Measurements from ENCODE around the gene DTNB.

DTNB gene

GRCh38 chr2:25682082-25682481 lies 8.7 kb upstream of the DTNB start:
- no peak for TF ChIP-seq REST (IDR thresholded peaks at IDR 0.05; ENCODE audit: low read depth)
- no peak for TF ChIP-seq TEAD4 (IDR thresholded peaks at IDR 0.05)
- TF ChIP-seq NFIC (IDR thresholded peaks at IDR 0.05) = no peak
- TF ChIP-seq EGR1 (IDR thresholded peaks at IDR 0.05) = no peak
- TF ChIP-seq MAX (IDR thresholded peaks at IDR 0.05) = no peak
- TF ChIP-seq CREB1 (IDR thresholded peaks at IDR 0.05; ENCODE audit: low read depth) = no peak
- no peak for TF ChIP-seq EP300 (IDR thresholded peaks at IDR 0.05; ENCODE audit: borderline replicate concordance)
- TF ChIP-seq CEBPB (IDR thresholded peaks at IDR 0.05) = no peak

- no peak for TF ChIP-seq CREB1 (IDR thresholded peaks at IDR 0.05; ENCODE audit: low read depth)
Observed at GRCh38 chr2:25677877-25678276, 4.5 kb upstream of the DTNB start.

- no peak for TF ChIP-seq ZBTB7A (IDR thresholded peaks at IDR 0.05; ENCODE audit: low read depth)
- no peak for TF ChIP-seq EP300 (IDR thresholded peaks at IDR 0.05; ENCODE audit: borderline replicate concordance)
- no peak for TF ChIP-seq CREB1 (IDR thresholded peaks at IDR 0.05; ENCODE audit: low read depth)
- no peak for TF ChIP-seq REST (IDR thresholded peaks at IDR 0.05; ENCODE audit: low read depth)
- no peak for TF ChIP-seq EGR1 (IDR thresholded peaks at IDR 0.05)
- TF ChIP-seq NFIC (IDR thresholded peaks at IDR 0.05) = no peak
- no peak for TF ChIP-seq FOXM1 (IDR thresholded peaks at IDR 0.05; ENCODE audit: borderline replicate concordance, low read depth)
- no peak for TF ChIP-seq TCF12 (IDR thresholded peaks at IDR 0.05; ENCODE audit: low read depth)
- TF ChIP-seq TEAD4 (IDR thresholded peaks at IDR 0.05) = no peak
- TF ChIP-seq RAD21 (IDR thresholded peaks at IDR 0.05; ENCODE audit: low read depth) = no peak
- no peak for TF ChIP-seq MAX (IDR thresholded peaks at IDR 0.05)
- no peak for TF ChIP-seq TAF1 (IDR thresholded peaks at IDR 0.05; ENCODE audit: low read depth)
- no peak for TF ChIP-seq CEBPB (IDR thresholded peaks at IDR 0.05)
- TF ChIP-seq USF1 (IDR thresholded peaks at IDR 0.05) = no peak
Observed at GRCh38 chr2:25674077-25674362, 643 bp upstream of the DTNB start.

- TF ChIP-seq FOXM1 (IDR thresholded peaks at IDR 0.05; ENCODE audit: borderline replicate concordance, low read depth) (no peak), ZBTB7A (IDR thresholded peaks at IDR 0.05; ENCODE audit: low read depth) (peak; percentile 53; the same call in 1 of the 2 replicates)
Observed at GRCh38 chr2:25672494-25673299, 680 bp downstream of the DTNB start.

GRCh38 chr2:25671622-25672021 lies 1.8 kb downstream of the DTNB start:
- TF ChIP-seq NFIC (IDR thresholded peaks at IDR 0.05) (0 out of 2 replicates have a peak, but pooled peaks have one; percentile 49), USF1 (IDR thresholded peaks at IDR 0.05) (no peak)

GRCh38 chr2:25669520-25669919 lies 3.9 kb downstream of the DTNB start:
- TF ChIP-seq TEAD4 (IDR thresholded peaks at IDR 0.05) (no peak), EGR1 (IDR thresholded peaks at IDR 0.05) (no peak), EP300 (IDR thresholded peaks at IDR 0.05; ENCODE audit: borderline replicate concordance) (no peak), USF1 (IDR thresholded peaks at IDR 0.05) (no peak)

- TF ChIP-seq CEBPB (IDR thresholded peaks at IDR 0.05) (no peak), EP300 (IDR thresholded peaks at IDR 0.05; ENCODE audit: borderline replicate concordance) (no peak), YY1 (IDR thresholded peaks at IDR 0.05; ENCODE audit: low read depth) (no peak)
Observed at GRCh38 chr2:25666218-25666617, 7.2 kb downstream of the DTNB start.
